DMS79 (cell line): Measurements from ENCODE around the gene FGF6.
"Not testable (repeated sequence)": the region's sequence is repeated elsewhere in the genome, so short reads cannot be mapped to it uniquely, and the experiment has no call there.

ENCODE experiments used
- DNase-seq: peaks from one replicate; lab custom pipeline; 2025; lab: John Stamatoyannopoulos, UW

FGF6 gene

GRCh38 chr12:4445156-4446101 is at the start of gene FGF6:
TSS of gene FGF6 (minus strand) at chr12:4445815. CDS start at chr12:4445570, 245 bp downstream.
- no peak for DNase-seq

GRCh38 chr12:4490973-4491372 is 45.4 kb upstream of the FGF6 start:
- DNase-seq, result no peak

GRCh38 chr12:4489556-4489955 is 43.9 kb upstream of the FGF6 start:
- DNase-seq, result no peak

GRCh38 chr12:4486980-4487379 is 41.4 kb upstream of the FGF6 start:
- no peak for DNase-seq

GRCh38 chr12:4486049-4486699 is 40.6 kb upstream of the FGF6 start:
- DNase-seq, result no peak

- DNase-seq, result no peak
These were observed 38.5 kb upstream of the FGF6 start for GRCh38 chr12:4483885-4484823.

- DNase-seq, result no peak
These were observed 37.3 kb upstream of the FGF6 start for GRCh38 chr12:4482936-4483335.

- no peak for DNase-seq
These were observed 33.3 kb upstream of the FGF6 start for GRCh38 chr12:4478933-4479332.

GRCh38 chr12:4477129-4477528 is 31.5 kb upstream of the FGF6 start:
- DNase-seq, result no peak

GRCh38 chr12:4472046-4472445 is 26.4 kb upstream of the FGF6 start:
- no peak for DNase-seq

- no peak for DNase-seq
These were observed 25.6 kb upstream of the FGF6 start for GRCh38 chr12:4471256-4471655.

GRCh38 chr12:4468994-4469393 is 23.4 kb upstream of the FGF6 start:
- DNase-seq, result no peak

GRCh38 chr12:4460761-4461160 is 15.1 kb upstream of the FGF6 start:
- DNase-seq, result no peak

GRCh38 chr12:4455849-4456248 is 10.2 kb upstream of the FGF6 start:
- DNase-seq, result not testable (repeated sequence)

- DNase-seq, result no peak
These were observed 8.8 kb upstream of the FGF6 start for GRCh38 chr12:4454315-4454860.

GRCh38 chr12:4451694-4452093 is 6.1 kb upstream of the FGF6 start:
- no peak for DNase-seq

GRCh38 chr12:4450551-4451112 is 5.0 kb upstream of the FGF6 start:
- no peak for DNase-seq

- no peak for DNase-seq
These were observed 4.2 kb upstream of the FGF6 start for GRCh38 chr12:4449851-4450221.

- no peak for DNase-seq
These were observed 3.6 kb upstream of the FGF6 start for GRCh38 chr12:4448943-4449850.

- DNase-seq, result no peak
These were observed 2.8 kb upstream of the FGF6 start for GRCh38 chr12:4448371-4448940.
